Measurements from ENCODE around the gene ADGRA1. TPM values are rescaled to one million over a fixed set of nuclear protein-coding genes. Genes with fewer than 3 reads are reported as not detected.

ADGRA1 gene
- total RNA-seq, 4 donors from 2014 or later = 0.13 TPM; not detected in 3

- WGBS, 2 donors (ENCODE audit: low coverage in 1 of 2) = 50% methylated on average over 6 of the region's 19 CpGs; no CpG with 5 or more reads in 1 of the 2 donors
- H3K4me3 ChIP-seq = no peak overlapping the region
- peaks cover 66% of the 10 kb centered on the region for H3K27me3 ChIP-seq
- no peak for ATAC-seq
- no peaks in the 10 kb centered on the region for H3K4me1 ChIP-seq
- no peaks in the 10 kb centered on the region for H3K9me3 ChIP-seq
- no peaks in the 10 kb centered on the region for H3K36me3 ChIP-seq
- H3K27ac ChIP-seq = no peak overlapping the region
- TF ChIP-seq POLR2AphosphoS5 (IDR thresholded peaks at IDR 0.05) (no peak), POLR2A (IDR thresholded peaks at IDR 0.05) (no peak)
Observed at GRCh38 chr10:133056651-133057178, 31.0 kb upstream of the ADGRA1 start.

- Histone ChIP-seq H3K27me3 (peaks cover 52% of the 10 kb centered on the region), H3K4me3 (no peak overlapping the region), H3K27ac (no peak overlapping the region), H3K9me3 (no peaks in the 10 kb centered on the region), H3K36me3 (no peaks in the 10 kb centered on the region), H3K4me1 (no peaks in the 10 kb centered on the region)
- 25 to 60% methylated on average over 5 to 9 of the region's 13 CpGs for WGBS, 2 donors (ENCODE audit: low coverage in 1 of 2)
- TF ChIP-seq CTCF (IDR thresholded peaks at IDR 0.05) = no peak
- no peak for TF ChIP-seq POLR2AphosphoS5 (IDR thresholded peaks at IDR 0.05)
- TF ChIP-seq POLR2A (IDR thresholded peaks at IDR 0.05) = no peak
- no peak for TF ChIP-seq EP300 (IDR thresholded peaks at IDR 0.05)
- ATAC-seq = no peak
Observed at GRCh38 chr10:133058331-133059092, 29.2 kb upstream of the ADGRA1 start.

- no peaks in the 10 kb centered on the region for H3K9me3 ChIP-seq
- no peaks in the 10 kb centered on the region for H3K36me3 ChIP-seq
- H3K27me3 ChIP-seq = peaks cover 48% of the 10 kb centered on the region
- H3K4me1 ChIP-seq = no peaks in the 10 kb centered on the region
- no peak overlapping the region for H3K27ac ChIP-seq
- TF ChIP-seq POLR2AphosphoS5 (IDR thresholded peaks at IDR 0.05) (no peak), EP300 (IDR thresholded peaks at IDR 0.05) (no peak), CTCF (IDR thresholded peaks at IDR 0.05) (no peak), POLR2A (IDR thresholded peaks at IDR 0.05) (no peak)
- 90 to 95% methylated on average over 2 to 7 of the region's 7 CpGs for WGBS, 2 donors (ENCODE audit: low coverage in 1 of 2)
- H3K4me3 ChIP-seq = no peak overlapping the region
- no peak for ATAC-seq
Observed at GRCh38 chr10:133059093-133059470, 28.6 kb upstream of the ADGRA1 start.

- no CpG with 5 or more reads among the region's 9 CpGs for WGBS, 2 donors (ENCODE audit: low coverage in 1 of 2)
- H3K9me3 ChIP-seq = no peaks in the 10 kb centered on the region
- no peak for TF ChIP-seq POLR2A (IDR thresholded peaks at IDR 0.05)
- TF ChIP-seq POLR2AphosphoS5 (IDR thresholded peaks at IDR 0.05) = no peak
- no peak overlapping the region for H3K4me3 ChIP-seq
- H3K27me3 ChIP-seq = peaks cover 43% of the 10 kb centered on the region
- no peak overlapping the region for H3K27ac ChIP-seq
- H3K4me1 ChIP-seq = no peaks in the 10 kb centered on the region
- H3K36me3 ChIP-seq = no peaks in the 10 kb centered on the region
- ATAC-seq = no peak
Observed at GRCh38 chr10:133059571-133059970, 28.2 kb upstream of the ADGRA1 start.

GRCh38 chr10:133060022-133060421 is 27.7 kb upstream of the ADGRA1 start:
- ATAC-seq = no peak
- TF ChIP-seq EP300 (IDR thresholded peaks at IDR 0.05) = no peak
- Histone ChIP-seq H3K4me3 (no peak overlapping the region), H3K9me3 (no peaks in the 10 kb centered on the region), H3K4me1 (no peaks in the 10 kb centered on the region), H3K27me3 (peaks cover 46% of the 10 kb centered on the region), H3K36me3 (no peaks in the 10 kb centered on the region), H3K27ac (no peak overlapping the region)
- 90% methylated on average over 2 of the region's 18 CpGs; no CpG with 5 or more reads in 1 of the 2 donors for WGBS, 2 donors (ENCODE audit: low coverage in 1 of 2)

GRCh38 chr10:133060466-133060865 is 27.3 kb upstream of the ADGRA1 start:
- ATAC-seq = no peak
- H3K9me3 ChIP-seq = no peaks in the 10 kb centered on the region
- H3K36me3 ChIP-seq = no peaks in the 10 kb centered on the region
- no peaks in the 10 kb centered on the region for H3K4me1 ChIP-seq
- no CpG with 5 or more reads among the region's 17 CpGs for WGBS, 2 donors (ENCODE audit: low coverage in 1 of 2)
- no peak for TF ChIP-seq POLR2AphosphoS5 (IDR thresholded peaks at IDR 0.05)
- TF ChIP-seq POLR2A (IDR thresholded peaks at IDR 0.05) = no peak
- TF ChIP-seq CTCF (IDR thresholded peaks at IDR 0.05) = no peak
- H3K27ac ChIP-seq = no peak overlapping the region
- peaks cover 47% of the 10 kb centered on the region for H3K27me3 ChIP-seq
- no peak overlapping the region for H3K4me3 ChIP-seq
